Measurements from ENCODE around the gene PTGER4.

The PTGER4 gene

GRCh38 chr5:40733879-40734563 lies 54.3 kb downstream of the PTGER4 start:
- no peaks in the 10 kb centered on the region for H4K20me1 ChIP-seq (ENCODE audit: insufficient read depth, low read length)
- no peak for TF ChIP-seq CTCF (IDR thresholded peaks at IDR 0.05; ENCODE audit: borderline replicate concordance, extremely low read depth, low read length, poor library complexity, severe bottlenecking)
- TF ChIP-seq EZH2 (IDR thresholded peaks at IDR 0.05; ENCODE audit: borderline replicate concordance, low read depth, low read length, severe bottlenecking) = no peak
- no peak overlapping the region for H2AFZ ChIP-seq (ENCODE audit: low read depth, low read length)
- ATAC-seq (ENCODE audit: insufficient read depth, low read depth) = no peak
- H3K9ac ChIP-seq (ENCODE audit: low read depth, low read length) = no peak overlapping the region
- H3K4me1 ChIP-seq (ENCODE audit: insufficient read depth, low read length) = peaks cover 22% of the 10 kb centered on the region
- peaks cover 4% of the 10 kb centered on the region; the same call in 1 of the 2 replicates for H3K36me3 ChIP-seq (ENCODE audit: insufficient read depth, low read length)
- H3K9me3 ChIP-seq (ENCODE audit: insufficient read depth, low read length, severe bottlenecking) = no peaks in the 10 kb centered on the region
- H3K27me3 ChIP-seq (ENCODE audit: insufficient read depth, low read length, poor library complexity) = no peaks in the 10 kb centered on the region
- no peak for DNase-seq
- no peak overlapping the region for H3K27ac ChIP-seq (ENCODE audit: low read length)
- H3K4me3 ChIP-seq (ENCODE audit: low read depth in 1 of 2, low read length in 2 of 2) = no peak overlapping the region
- no peak overlapping the region for H3K4me2 ChIP-seq (ENCODE audit: insufficient read depth, low read length)
- peaks cover 54% of the 10 kb centered on the region for H3K79me2 ChIP-seq (ENCODE audit: insufficient read depth, low read length)

- DNase-seq = no peak
- H3K27ac ChIP-seq (ENCODE audit: low read length) = 0 out of 2 replicates have a peak overlapping the region, but pooled peaks have one; percentile 15
These were observed 55.3 kb downstream of the PTGER4 start for GRCh38 chr5:40734986-40735385.

GRCh38 chr5:40735609-40736008 lies 55.9 kb downstream of the PTGER4 start:
- ATAC-seq (ENCODE audit: insufficient read depth, low read depth) = no peak
- no peaks in the 10 kb centered on the region for H4K20me1 ChIP-seq (ENCODE audit: insufficient read depth, low read length)
- H3K79me2 ChIP-seq (ENCODE audit: insufficient read depth, low read length) = peaks cover 56% of the 10 kb centered on the region
- DNase-seq = no peak
- H3K4me2 ChIP-seq (ENCODE audit: insufficient read depth, low read length) = no peak overlapping the region
- H3K36me3 ChIP-seq (ENCODE audit: insufficient read depth, low read length) = peaks cover 19% of the 10 kb centered on the region; the same call in 1 of the 2 replicates
- H3K4me3 ChIP-seq (ENCODE audit: low read depth in 1 of 2, low read length in 2 of 2) = no peak overlapping the region
- no peak overlapping the region for H2AFZ ChIP-seq (ENCODE audit: low read depth, low read length)
- peaks cover 22% of the 10 kb centered on the region for H3K4me1 ChIP-seq (ENCODE audit: insufficient read depth, low read length)
- TF ChIP-seq EZH2 (IDR thresholded peaks at IDR 0.05; ENCODE audit: borderline replicate concordance, low read depth, low read length, severe bottlenecking) (no peak), CTCF (IDR thresholded peaks at IDR 0.05; ENCODE audit: borderline replicate concordance, extremely low read depth, low read length, poor library complexity, severe bottlenecking) (no peak)
- peak overlapping the region; percentile 6 for H3K27ac ChIP-seq (ENCODE audit: low read length)
- H3K9ac ChIP-seq (ENCODE audit: low read depth, low read length) = no peak overlapping the region
- no peaks in the 10 kb centered on the region for H3K27me3 ChIP-seq (ENCODE audit: insufficient read depth, low read length, poor library complexity)
- H3K9me3 ChIP-seq (ENCODE audit: insufficient read depth, low read length, severe bottlenecking) = no peaks in the 10 kb centered on the region

More at GRCh38 chr5:40734986-40735385, 55.3 kb downstream of the PTGER4 start:
- no peak overlapping the region for H3K9ac ChIP-seq (ENCODE audit: low read depth, low read length)
- H3K4me2 ChIP-seq (ENCODE audit: insufficient read depth, low read length) = no peak overlapping the region
- H2AFZ ChIP-seq (ENCODE audit: low read depth, low read length) = no peak overlapping the region
- ATAC-seq (ENCODE audit: insufficient read depth, low read depth) = no peak
- peaks cover 13% of the 10 kb centered on the region; the same call in 1 of the 2 replicates for H3K36me3 ChIP-seq (ENCODE audit: insufficient read depth, low read length)
- H3K4me3 ChIP-seq (ENCODE audit: low read depth in 1 of 2, low read length in 2 of 2) = no peak overlapping the region
- H3K4me1 ChIP-seq (ENCODE audit: insufficient read depth, low read length) = peaks cover 22% of the 10 kb centered on the region
- H3K9me3 ChIP-seq (ENCODE audit: insufficient read depth, low read length, severe bottlenecking) = no peaks in the 10 kb centered on the region
- no peaks in the 10 kb centered on the region for H4K20me1 ChIP-seq (ENCODE audit: insufficient read depth, low read length)
- peaks cover 58% of the 10 kb centered on the region for H3K79me2 ChIP-seq (ENCODE audit: insufficient read depth, low read length)
- H3K27me3 ChIP-seq (ENCODE audit: insufficient read depth, low read length, poor library complexity) = no peaks in the 10 kb centered on the region
- TF ChIP-seq CTCF (IDR thresholded peaks at IDR 0.05; ENCODE audit: borderline replicate concordance, extremely low read depth, low read length, poor library complexity, severe bottlenecking) (no peak), EZH2 (IDR thresholded peaks at IDR 0.05; ENCODE audit: borderline replicate concordance, low read depth, low read length, severe bottlenecking) (no peak)
